Osteocyte (in vitro differentiated cells): ENCODE data around the gene STARD13. TPM values are rescaled to one million over a fixed set of nuclear protein-coding genes. Genes with fewer than 3 reads are reported as not detected.
A peak's percentile ranks its signal among the peaks of the same experiment; 100 is the strongest.

ENCODE experiments used
- DNase-seq: peaks from one replicate; pipeline ENCODE4 v3.0.0; 2021; ENCODE audit warnings: mixed read lengths; ENCODE audit not compliant: unreplicated experiment; ENCODE audit errors: extremely low spot score
- H3K27ac Mint-ChIP-seq: one replicate; pipeline ENCODE4 v1.8.0; 2021; ENCODE audit warnings: mild to moderate bottlenecking, mixed read lengths; ENCODE audit not compliant: unreplicated experiment
- H3K27me3 Mint-ChIP-seq: one replicate; pipeline ENCODE4 v1.8.0; 2021; ENCODE audit warnings: mixed read lengths; ENCODE audit not compliant: unreplicated experiment
- H3K36me3 Mint-ChIP-seq: one replicate; pipeline ENCODE4 v1.8.0; 2021; ENCODE audit warnings: mixed read lengths; ENCODE audit not compliant: unreplicated experiment
- H3K4me1 Mint-ChIP-seq: one replicate; pipeline ENCODE4 v1.8.0; 2021; ENCODE audit warnings: mixed read lengths; ENCODE audit not compliant: unreplicated experiment
- H3K4me3 Mint-ChIP-seq: one replicate; pipeline ENCODE4 v1.8.0; 2021; ENCODE audit warnings: mild to moderate bottlenecking, moderate library complexity, mixed read lengths; ENCODE audit not compliant: unreplicated experiment
- H3K9me3 Mint-ChIP-seq: one replicate; pipeline ENCODE4 v1.8.0; 2021; ENCODE audit warnings: mixed read lengths; ENCODE audit not compliant: unreplicated experiment
- CTCF ChIP-seq: fragments of 200-600 bp; sonication (generic); IDR thresholded peaks from 2 replicates; pipeline ENCODE4 v1.5.0; 2021; ENCODE audit warnings: antibody characterized with exemption, mild to moderate bottlenecking, moderate library complexity
- total RNA-seq: library from RNA; stranded (reverse); gene quantifications from 2 replicates; pipeline ENCODE4 v1.2.1, GENCODE V29; 2021

STARD13 gene
- total RNA-seq, 1 donor from 2014 or later: 72.0 TPM

- H3K27me3 Mint-ChIP-seq: no peaks in the 10 kb centered on the region
- no peak overlapping the region for H3K4me3 Mint-ChIP-seq
- TF ChIP-seq CTCF: no peak
- H3K36me3 Mint-ChIP-seq: peaks cover 23% of the 10 kb centered on the region
- no peaks in the 10 kb centered on the region for H3K9me3 Mint-ChIP-seq
- peaks cover 84% of the 10 kb centered on the region for H3K4me1 Mint-ChIP-seq
- DNase-seq: no peak
- H3K27ac Mint-ChIP-seq: peak overlapping the region; percentile 70
Measured at GRCh38 chr13:33262062-33262487, 23.5 kb downstream of the STARD13 start.

- H3K27ac Mint-ChIP-seq: peak overlapping the region; percentile 70
- no peak for TF ChIP-seq CTCF
- no peak for DNase-seq
- H3K36me3 Mint-ChIP-seq: peaks cover 25% of the 10 kb centered on the region
- H3K27me3 Mint-ChIP-seq: no peaks in the 10 kb centered on the region
- H3K9me3 Mint-ChIP-seq: no peaks in the 10 kb centered on the region
- no peak overlapping the region for H3K4me3 Mint-ChIP-seq
- H3K4me1 Mint-ChIP-seq: peaks cover 82% of the 10 kb centered on the region
Measured at GRCh38 chr13:33261387-33262061, 24.0 kb downstream of the STARD13 start.

DNA sequence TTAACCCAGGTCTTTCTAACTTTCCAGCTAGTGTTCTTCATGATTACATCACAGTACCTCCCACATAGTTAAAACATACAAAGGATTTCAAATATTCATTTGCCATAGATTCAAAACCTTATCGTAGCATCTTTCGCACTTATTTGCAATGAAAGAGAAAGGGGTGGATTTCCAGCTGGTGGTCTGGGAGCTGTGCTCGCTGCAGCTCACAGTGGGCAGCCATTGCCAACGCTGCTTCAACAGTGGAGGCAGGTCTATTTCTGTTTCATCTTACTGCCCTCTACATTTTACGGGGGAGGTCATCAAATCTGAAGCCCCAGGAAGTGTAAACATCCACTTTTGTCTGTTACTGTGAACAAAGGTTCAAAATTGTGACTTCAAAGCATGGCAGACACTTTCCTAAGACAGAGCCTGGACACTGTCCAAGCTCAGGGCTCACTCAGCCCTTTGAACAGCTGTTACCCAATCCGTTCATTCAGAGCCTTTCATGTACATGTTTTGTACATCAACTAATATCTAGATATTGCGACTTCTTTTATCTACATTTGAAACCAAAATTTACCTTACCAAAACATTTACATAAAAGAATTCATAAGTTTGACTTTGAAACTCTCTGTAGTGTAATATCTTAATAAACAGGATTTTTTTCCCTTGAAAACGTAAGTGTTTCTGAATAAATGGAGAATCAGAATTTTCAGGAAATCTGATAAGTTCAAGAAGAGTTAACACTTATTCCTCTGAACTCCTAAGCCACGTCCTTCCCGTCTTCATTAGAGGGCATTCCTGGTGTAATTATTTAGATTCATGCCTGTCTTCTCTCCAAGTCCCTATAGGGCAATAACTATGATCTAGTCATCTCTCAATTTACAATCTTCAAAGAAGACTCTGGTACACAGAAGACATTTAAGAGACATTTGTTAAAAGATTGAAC lies 25.1 kb downstream of the STARD13 start:
- Mint-ChIP-seq H3K4me1 (peaks cover 74% of the 10 kb centered on the region), H3K4me3 (no peak overlapping the region), H3K36me3 (peaks cover 25% of the 10 kb centered on the region), H3K9me3 (no peaks in the 10 kb centered on the region), H3K27me3 (no peaks in the 10 kb centered on the region), H3K27ac (peak overlapping the region; percentile 70)
- TF ChIP-seq CTCF: no peak
- DNase-seq: no peak

DNA sequence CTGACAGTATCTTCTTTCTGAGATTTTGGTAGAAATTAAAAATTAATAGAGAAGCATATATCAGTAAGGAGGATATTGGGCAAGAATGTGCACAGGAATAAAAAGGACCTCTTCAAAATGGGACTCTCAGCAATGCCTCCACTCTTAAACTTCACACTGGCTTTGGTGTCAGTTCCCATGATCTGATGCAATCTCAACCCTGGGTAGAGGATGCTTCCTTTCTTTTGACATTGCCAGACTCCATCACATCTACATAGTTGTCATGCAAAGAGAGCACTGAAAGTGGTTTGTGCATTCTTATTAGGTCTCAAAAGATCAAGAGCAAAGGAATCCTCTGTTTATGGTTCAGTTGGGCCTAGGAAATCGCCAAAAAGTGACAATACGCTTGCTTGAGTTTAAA lies 26.3 kb downstream of the STARD13 start:
- Mint-ChIP-seq H3K36me3 (peaks cover 25% of the 10 kb centered on the region), H3K27ac (no peak overlapping the region), H3K9me3 (no peaks in the 10 kb centered on the region), H3K4me1 (peaks cover 63% of the 10 kb centered on the region), H3K27me3 (no peaks in the 10 kb centered on the region), H3K4me3 (no peak overlapping the region)
- no peak for DNase-seq
- TF ChIP-seq CTCF: no peak

GRCh38 chr13:33258808-33259193 lies 26.8 kb downstream of the STARD13 start:
- TF ChIP-seq CTCF: no peak
- H3K4me1 Mint-ChIP-seq: peaks cover 58% of the 10 kb centered on the region
- no peak overlapping the region for H3K27ac Mint-ChIP-seq
- H3K27me3 Mint-ChIP-seq: no peaks in the 10 kb centered on the region
- H3K36me3 Mint-ChIP-seq: peaks cover 25% of the 10 kb centered on the region
- no peaks in the 10 kb centered on the region for H3K9me3 Mint-ChIP-seq
- no peak for DNase-seq
- H3K4me3 Mint-ChIP-seq: no peak overlapping the region
